Chondrocyte (in vitro differentiated cells): ENCODE measurements around the gene PAX3. TPM values are rescaled to one million over a fixed set of nuclear protein-coding genes. Genes with fewer than 3 reads are reported as not detected.

Experiments
- DNase-seq: peaks from one replicate; pipeline ENCODE4 v3.0.0; 2021; ENCODE audit warnings: mixed read lengths, low spot score
- H3K27ac Mint-ChIP-seq: one replicate; pipeline ENCODE4 v1.8.0; 2021; ENCODE audit warnings: mild to moderate bottlenecking, moderate library complexity, mixed read lengths; ENCODE audit not compliant: unreplicated experiment
- H3K27me3 Mint-ChIP-seq: 2 replicates; pipeline ENCODE4 v1.8.0; 2021; ENCODE audit warnings: low read depth, mixed read lengths
- H3K36me3 Mint-ChIP-seq: 2 replicates; pipeline ENCODE4 v1.8.0; 2021; ENCODE audit warnings: low read depth, mixed read lengths
- H3K4me1 Mint-ChIP-seq: 2 replicates; pipeline ENCODE4 v1.8.0; 2021; ENCODE audit warnings: low read depth, mild to moderate bottlenecking, mixed read lengths
- H3K4me3 Mint-ChIP-seq: one replicate; pipeline ENCODE4 v1.8.0; 2021; ENCODE audit warnings: mild to moderate bottlenecking, moderate library complexity, mixed read lengths; ENCODE audit not compliant: unreplicated experiment
- H3K9me3 Mint-ChIP-seq: 2 replicates; pipeline ENCODE4 v1.8.0; 2021; ENCODE audit warnings: low read depth, mixed read lengths
- total RNA-seq: library from RNA; stranded (reverse); gene quantifications from 3 replicates; pipeline ENCODE4 v1.2.1, GENCODE V29; 2021
- TF ChIP-seq, protein P1 (sequence below): fragments of 200-600 bp; sonication (generic); IDR thresholded peaks from 2 replicates; pipeline ENCODE4 v1.5.0; 2021; ENCODE audit warnings: antibody characterized with exemption, mild to moderate bottlenecking, moderate library complexity

The PAX3 gene
- total RNA-seq, 1 donor from 2014 or later, result 4.7 TPM

DNA sequence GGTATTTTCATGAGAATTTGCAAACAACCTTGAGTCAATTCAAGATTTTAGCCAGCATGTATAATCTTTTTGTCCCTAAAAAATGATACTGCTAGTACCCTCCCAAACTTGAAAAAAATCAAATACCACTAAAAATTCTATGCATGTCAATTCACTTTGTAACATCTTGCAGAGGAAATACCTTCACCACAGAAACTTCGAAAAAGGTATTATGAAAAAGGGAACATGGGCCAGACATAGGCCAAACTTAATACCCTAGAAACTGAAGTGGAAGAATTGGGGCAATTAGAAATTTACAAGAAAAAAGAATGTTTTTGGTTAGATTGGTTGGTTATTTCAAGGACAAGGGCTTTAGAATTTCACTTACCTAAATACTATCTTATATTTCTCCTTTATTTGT is 48.5 kb downstream of the PAX3 start:
- no peak for DNase-seq
- no peaks in the 10 kb centered on the region for H3K4me1 Mint-ChIP-seq
- H3K36me3 Mint-ChIP-seq, result no peaks in the 10 kb centered on the region
- H3K27me3 Mint-ChIP-seq, result peaks cover 2% of the 10 kb centered on the region
- no peaks in the 10 kb centered on the region for H3K9me3 Mint-ChIP-seq
- H3K27ac Mint-ChIP-seq, result no peak overlapping the region
- H3K4me3 Mint-ChIP-seq, result no peak overlapping the region
- TF ChIP-seq, protein P1, sequence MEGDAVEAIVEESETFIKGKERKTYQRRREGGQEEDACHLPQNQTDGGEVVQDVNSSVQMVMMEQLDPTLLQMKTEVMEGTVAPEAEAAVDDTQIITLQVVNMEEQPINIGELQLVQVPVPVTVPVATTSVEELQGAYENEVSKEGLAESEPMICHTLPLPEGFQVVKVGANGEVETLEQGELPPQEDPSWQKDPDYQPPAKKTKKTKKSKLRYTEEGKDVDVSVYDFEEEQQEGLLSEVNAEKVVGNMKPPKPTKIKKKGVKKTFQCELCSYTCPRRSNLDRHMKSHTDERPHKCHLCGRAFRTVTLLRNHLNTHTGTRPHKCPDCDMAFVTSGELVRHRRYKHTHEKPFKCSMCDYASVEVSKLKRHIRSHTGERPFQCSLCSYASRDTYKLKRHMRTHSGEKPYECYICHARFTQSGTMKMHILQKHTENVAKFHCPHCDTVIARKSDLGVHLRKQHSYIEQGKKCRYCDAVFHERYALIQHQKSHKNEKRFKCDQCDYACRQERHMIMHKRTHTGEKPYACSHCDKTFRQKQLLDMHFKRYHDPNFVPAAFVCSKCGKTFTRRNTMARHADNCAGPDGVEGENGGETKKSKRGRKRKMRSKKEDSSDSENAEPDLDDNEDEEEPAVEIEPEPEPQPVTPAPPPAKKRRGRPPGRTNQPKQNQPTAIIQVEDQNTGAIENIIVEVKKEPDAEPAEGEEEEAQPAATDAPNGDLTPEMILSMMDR, result no peak

DNA sequence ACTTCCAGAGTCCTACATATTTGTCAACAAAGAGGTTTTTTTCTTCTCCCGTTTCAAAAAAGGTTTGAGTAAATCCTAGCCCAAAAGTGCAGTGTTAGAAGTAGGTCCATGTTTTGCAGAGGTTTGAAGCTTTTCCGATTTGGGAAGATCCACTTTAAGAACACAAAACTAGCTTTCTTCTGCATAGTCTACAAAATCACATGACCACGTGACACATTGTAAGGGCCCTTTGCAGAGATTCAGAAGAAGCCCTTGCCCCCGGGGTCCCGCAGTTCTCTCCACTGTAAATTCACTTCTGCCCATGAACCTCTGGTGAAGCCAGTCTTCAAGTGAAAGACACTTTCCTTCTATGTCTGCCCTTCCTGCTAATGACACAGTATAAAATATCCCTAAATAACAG is 49.4 kb downstream of the PAX3 start:
- TF ChIP-seq, protein P1, result no peak
- Mint-ChIP-seq H3K27ac (no peak overlapping the region), H3K9me3 (no peaks in the 10 kb centered on the region), H3K27me3 (peaks cover 2% of the 10 kb centered on the region), H3K4me3 (no peak overlapping the region), H3K4me1 (no peaks in the 10 kb centered on the region), H3K36me3 (no peaks in the 10 kb centered on the region)
- no peak for DNase-seq

DNA sequence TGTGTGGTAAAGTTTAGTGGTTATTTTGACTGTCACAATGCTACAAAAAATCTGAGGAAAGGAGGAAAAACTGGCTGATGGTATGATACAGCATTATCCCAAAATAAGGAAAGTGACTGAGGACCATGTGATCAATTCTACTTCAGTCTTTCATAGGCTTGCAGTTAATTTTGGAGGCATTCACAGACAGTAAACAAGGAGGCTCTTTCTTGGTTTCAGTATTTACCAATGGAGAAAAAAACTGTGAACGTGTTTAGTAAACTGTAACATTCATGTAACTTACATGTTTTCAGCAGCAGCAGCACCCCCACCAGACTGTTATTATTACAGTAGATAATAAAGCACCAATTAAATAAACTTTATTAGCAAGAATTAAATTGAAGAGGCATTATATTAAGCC is 50.0 kb downstream of the PAX3 start:
- peaks cover 2% of the 10 kb centered on the region for H3K27me3 Mint-ChIP-seq
- TF ChIP-seq, protein P1, result no peak
- H3K9me3 Mint-ChIP-seq, result no peaks in the 10 kb centered on the region

DNA sequence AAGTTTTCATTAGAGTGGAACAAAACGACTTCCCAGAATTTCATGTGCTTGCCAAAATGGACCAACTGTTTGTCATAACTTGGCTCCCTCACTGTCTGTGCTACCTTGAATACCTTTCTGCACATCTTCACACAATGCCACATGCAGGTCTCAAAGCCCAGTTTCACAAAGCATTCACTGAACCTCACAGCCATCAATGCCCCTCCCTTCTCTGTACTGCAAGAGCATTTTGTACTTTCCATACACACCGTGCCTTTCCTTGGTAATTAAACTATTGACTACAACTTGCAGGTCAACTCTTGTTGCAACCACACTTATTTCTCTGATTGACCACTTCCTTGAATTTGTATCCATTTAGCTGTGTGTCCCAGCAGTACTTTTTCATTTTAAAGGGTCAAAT is 50.5 kb downstream of the PAX3 start:
- Mint-ChIP-seq H3K9me3 (no peaks in the 10 kb centered on the region), H3K4me3 (no peak overlapping the region), H3K27ac (no peak overlapping the region), H3K27me3 (peaks cover 4% of the 10 kb centered on the region), H3K36me3 (no peaks in the 10 kb centered on the region), H3K4me1 (no peaks in the 10 kb centered on the region)
- TF ChIP-seq, protein P1, result no peak
- DNase-seq, result no peak

More for the DNA sequence above, 50.0 kb downstream of the PAX3 start:
- no peak overlapping the region for H3K4me3 Mint-ChIP-seq
- H3K4me1 Mint-ChIP-seq, result no peaks in the 10 kb centered on the region
- DNase-seq, result no peak
- no peak overlapping the region for H3K27ac Mint-ChIP-seq
- H3K36me3 Mint-ChIP-seq, result no peaks in the 10 kb centered on the region

DNA sequence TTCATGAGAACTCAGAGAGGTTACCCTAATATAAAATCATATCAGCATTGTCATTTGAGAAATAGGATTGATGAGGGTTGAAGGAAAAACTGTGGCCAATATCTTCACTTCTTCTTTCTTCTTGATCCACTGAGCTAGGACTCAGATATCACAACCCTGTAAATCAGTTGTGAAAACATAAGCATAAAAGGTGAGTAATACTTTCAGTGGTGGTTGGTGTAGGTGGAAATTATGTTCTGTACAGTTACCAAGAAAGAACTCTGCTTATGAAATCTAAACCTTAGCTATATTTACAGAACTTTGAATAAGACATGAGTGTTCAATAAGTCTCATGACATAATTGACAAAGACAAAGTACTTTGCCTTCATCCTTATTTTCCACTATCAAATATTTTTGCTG is 56.3 kb downstream of the PAX3 start:
- Mint-ChIP-seq H3K27me3 (peaks cover 12% of the 10 kb centered on the region), H3K36me3 (peaks cover 2% of the 10 kb centered on the region), H3K27ac (no peak overlapping the region), H3K9me3 (no peaks in the 10 kb centered on the region), H3K4me3 (no peak overlapping the region), H3K4me1 (no peaks in the 10 kb centered on the region)
- TF ChIP-seq, protein P1, result no peak
- no peak for DNase-seq
